HepG2 (cell line): ENCODE measurements around the gene TM9SF2. TPM values are rescaled to one million over a fixed set of nuclear protein-coding genes. Genes with fewer than 3 reads are reported as not detected.

Experiments
- DZIP1 ChIP-seq: sonication (generic); formaldehyde crosslinking; IDR thresholded peaks from 2 replicates; pipeline ENCODE4 v1.5.0; 2020; ENCODE audit warnings: mild to moderate bottlenecking, missing genetic modification reagents
- ZC3H4 ChIP-seq: sonication (generic); formaldehyde crosslinking; IDR thresholded peaks from 2 replicates; pipeline ENCODE4 v1.4.0; 2020; ENCODE audit warnings: missing genetic modification reagents, borderline replicate concordance
- ZFP36 ChIP-seq: fragments of 150-350 bp; IDR thresholded peaks from 2 replicates; pipeline ENCODE4 v1.6.1; 2018; ENCODE audit warnings: borderline replicate concordance, low read length, low read depth; ENCODE audit not compliant: partially characterized antibody
- ZNF296 ChIP-seq: sonication (generic); formaldehyde crosslinking; conservative IDR thresholded peaks from 2 replicates; pipeline ENCODE4 v1.5.0; 2020; ENCODE audit warnings: mild to moderate bottlenecking, missing genetic modification reagents
- polyA plus RNA-seq, 8 experiments: library from polyadenylated mRNA; depleted of rRNA in 3 of 8; stranded (reverse) in 7 of 8; unstranded in 1 of 8; fragments of >200 nt; fragmentation: Illumina TruSeq in 4 of 8; extraction: Trizol in 4 of 8; gene quantifications; 2 replicates each; pipeline versions ENCODE4 v1.2.1 to v1.2.3, GENCODE V29; 2011 to 2016; ENCODE audit warnings: low read depth in 4 of 8, missing spikeins in 1 of 8, mixed read lengths in 1 of 8; ENCODE audit not compliant: insufficient read depth in 1 of 8
- total RNA-seq, 5 experiments: library from RNA; depleted of rRNA; stranded (reverse); fragments of >200 nt; fragmentation: Illumina TruSeq; extraction: Trizol; gene quantifications; 2 replicates each; pipeline ENCODE4 v1.2.3, GENCODE V29; 2016; ENCODE audit warnings: low read depth in 1 of 5
- TF ChIP-seq, protein P1 (sequence below): sonication (generic); formaldehyde crosslinking; IDR thresholded peaks from 2 replicates; pipeline ENCODE4 v1.5.1; 2020; ENCODE audit warnings: mild to moderate bottlenecking, missing genetic modification reagents, borderline replicate concordance

The TM9SF2 gene
- total and polyA plus RNA-seq, 2 of the 13 experiments (the other 11 are each of a cell fraction or from before 2014, with no cell fraction given), result 94.1 to 123 TPM

DNA sequence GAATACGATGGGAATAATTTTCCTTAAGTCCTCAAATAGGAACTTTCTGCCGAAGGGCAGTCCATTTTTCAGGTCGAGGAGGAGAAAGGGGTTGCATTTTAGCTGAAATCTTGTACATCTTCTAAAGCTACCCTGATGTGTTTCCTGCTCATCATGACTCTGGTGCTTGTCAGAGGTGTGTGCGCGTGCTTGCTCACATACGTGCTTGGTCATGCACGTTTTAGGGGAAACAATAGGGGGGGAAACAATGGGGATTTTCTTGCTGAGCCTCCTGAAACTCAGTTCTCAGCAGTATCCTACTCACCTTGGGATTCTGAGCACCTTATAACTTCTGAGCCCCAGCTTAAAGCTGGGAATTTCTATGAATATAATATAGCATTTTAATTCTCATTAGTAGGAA is 44.7 kb downstream of the TM9SF2 start (continued):
- TF ChIP-seq ZC3H4 (CRISPR knock-in tag) (no peak), DZIP1 (no peak), ZNF296 (CRISPR knock-in tag) (no peak), ZFP36 (no peak)
- TF ChIP-seq, protein P1, sequence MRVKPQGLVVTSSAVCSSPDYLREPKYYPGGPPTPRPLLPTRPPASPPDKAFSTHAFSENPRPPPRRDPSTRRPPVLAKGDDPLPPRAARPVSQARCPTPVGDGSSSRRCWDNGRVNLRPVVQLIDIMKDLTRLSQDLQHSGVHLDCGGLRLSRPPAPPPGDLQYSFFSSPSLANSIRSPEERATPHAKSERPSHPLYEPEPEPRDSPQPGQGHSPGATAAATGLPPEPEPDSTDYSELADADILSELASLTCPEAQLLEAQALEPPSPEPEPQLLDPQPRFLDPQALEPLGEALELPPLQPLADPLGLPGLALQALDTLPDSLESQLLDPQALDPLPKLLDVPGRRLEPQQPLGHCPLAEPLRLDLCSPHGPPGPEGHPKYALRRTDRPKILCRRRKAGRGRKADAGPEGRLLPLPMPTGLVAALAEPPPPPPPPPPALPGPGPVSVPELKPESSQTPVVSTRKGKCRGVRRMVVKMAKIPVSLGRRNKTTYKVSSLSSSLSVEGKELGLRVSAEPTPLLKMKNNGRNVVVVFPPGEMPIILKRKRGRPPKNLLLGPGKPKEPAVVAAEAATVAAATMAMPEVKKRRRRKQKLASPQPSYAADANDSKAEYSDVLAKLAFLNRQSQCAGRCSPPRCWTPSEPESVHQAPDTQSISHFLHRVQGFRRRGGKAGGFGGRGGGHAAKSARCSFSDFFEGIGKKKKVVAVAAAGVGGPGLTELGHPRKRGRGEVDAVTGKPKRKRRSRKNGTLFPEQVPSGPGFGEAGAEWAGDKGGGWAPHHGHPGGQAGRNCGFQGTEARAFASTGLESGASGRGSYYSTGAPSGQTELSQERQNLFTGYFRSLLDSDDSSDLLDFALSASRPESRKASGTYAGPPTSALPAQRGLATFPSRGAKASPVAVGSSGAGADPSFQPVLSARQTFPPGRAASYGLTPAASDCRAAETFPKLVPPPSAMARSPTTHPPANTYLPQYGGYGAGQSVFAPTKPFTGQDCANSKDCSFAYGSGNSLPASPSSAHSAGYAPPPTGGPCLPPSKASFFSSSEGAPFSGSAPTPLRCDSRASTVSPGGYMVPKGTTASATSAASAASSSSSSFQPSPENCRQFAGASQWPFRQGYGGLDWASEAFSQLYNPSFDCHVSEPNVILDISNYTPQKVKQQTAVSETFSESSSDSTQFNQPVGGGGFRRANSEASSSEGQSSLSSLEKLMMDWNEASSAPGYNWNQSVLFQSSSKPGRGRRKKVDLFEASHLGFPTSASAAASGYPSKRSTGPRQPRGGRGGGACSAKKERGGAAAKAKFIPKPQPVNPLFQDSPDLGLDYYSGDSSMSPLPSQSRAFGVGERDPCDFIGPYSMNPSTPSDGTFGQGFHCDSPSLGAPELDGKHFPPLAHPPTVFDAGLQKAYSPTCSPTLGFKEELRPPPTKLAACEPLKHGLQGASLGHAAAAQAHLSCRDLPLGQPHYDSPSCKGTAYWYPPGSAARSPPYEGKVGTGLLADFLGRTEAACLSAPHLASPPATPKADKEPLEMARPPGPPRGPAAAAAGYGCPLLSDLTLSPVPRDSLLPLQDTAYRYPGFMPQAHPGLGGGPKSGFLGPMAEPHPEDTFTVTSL, result no peak
